NCI-H1436 treated with DMSO at 0.1 percent for 48 hours (cell line): ENCODE measurements around the gene PPFIA1.

Experiments
- DNase-seq: peaks from one replicate; lab custom pipeline; 2025; lab: John Stamatoyannopoulos, UW

Gene PPFIA1

GRCh38 chr11:70298243-70298915, 27.9 kb downstream of the PPFIA1 start:
- DNase-seq: no peak

DNA sequence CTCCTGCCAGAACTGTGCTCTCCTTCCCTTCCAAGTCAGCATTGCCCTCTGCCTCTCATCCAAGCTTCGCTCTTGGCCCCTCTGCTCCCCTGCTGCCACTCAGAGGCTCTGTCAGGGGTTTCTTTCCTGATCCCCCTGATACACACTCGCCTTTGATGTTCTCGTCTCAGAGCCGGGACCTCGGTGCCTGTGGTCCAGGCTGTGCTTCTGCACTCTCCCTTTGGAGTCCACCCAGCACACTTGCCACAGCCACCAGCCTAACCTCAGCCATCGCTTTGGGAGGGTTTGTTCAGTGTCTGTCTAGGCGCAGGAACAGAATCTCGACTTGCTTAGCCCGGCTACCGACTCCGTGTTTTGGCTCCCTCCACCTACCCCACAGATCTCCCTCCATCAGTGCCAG, 29.1 kb downstream of the PPFIA1 start:
- DNase-seq: no peak

GRCh38 chr11:70301191-70301590, 30.7 kb downstream of the PPFIA1 start:
- no peak for DNase-seq

GRCh38 chr11:70301721-70302418, 31.4 kb downstream of the PPFIA1 start:
- DNase-seq: no peak

GRCh38 chr11:70302419-70302752, 31.9 kb downstream of the PPFIA1 start:
- no peak for DNase-seq

DNA sequence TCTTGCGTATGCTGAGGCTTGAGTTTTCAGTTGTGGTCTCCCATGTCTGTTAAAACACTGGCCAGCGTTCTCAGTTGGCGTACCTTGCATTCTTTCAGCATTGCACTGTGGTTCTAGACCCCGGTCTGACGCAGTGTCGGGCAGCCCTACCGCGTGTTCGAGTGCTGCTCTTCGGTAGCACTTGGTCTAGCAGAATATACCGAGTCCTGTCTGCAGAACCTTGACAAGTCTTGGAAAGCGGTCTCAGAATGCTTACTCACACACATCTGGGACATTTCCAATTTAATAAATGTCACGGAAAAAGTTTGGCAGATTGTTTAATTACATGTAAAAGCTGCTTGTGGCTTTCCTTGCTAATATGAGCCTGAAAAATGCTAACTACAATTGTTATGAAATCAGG, 32.6 kb downstream of the PPFIA1 start:
- no peak for DNase-seq

GRCh38 chr11:70304208-70304603, 33.7 kb downstream of the PPFIA1 start:
- no peak for DNase-seq

DNA sequence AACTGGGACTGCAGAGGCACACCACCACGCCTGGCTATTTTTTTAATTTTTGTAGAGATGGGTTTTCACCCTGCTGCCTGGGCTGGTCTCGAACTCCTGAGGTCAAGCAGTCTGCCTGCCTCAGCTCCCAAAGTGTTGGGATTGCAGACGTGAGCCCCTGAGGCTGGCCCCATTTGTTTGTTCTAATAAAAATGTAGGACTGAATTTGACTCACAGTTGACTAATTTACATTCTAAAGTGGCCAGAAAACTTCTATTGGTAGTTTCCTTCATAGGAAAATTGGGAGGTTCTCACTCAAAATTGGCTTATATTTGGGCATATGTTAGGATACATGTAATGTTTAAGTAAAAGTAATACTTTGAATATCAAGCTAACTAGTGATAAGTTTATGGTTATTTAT, 35.0 kb downstream of the PPFIA1 start:
- no peak for DNase-seq

DNA sequence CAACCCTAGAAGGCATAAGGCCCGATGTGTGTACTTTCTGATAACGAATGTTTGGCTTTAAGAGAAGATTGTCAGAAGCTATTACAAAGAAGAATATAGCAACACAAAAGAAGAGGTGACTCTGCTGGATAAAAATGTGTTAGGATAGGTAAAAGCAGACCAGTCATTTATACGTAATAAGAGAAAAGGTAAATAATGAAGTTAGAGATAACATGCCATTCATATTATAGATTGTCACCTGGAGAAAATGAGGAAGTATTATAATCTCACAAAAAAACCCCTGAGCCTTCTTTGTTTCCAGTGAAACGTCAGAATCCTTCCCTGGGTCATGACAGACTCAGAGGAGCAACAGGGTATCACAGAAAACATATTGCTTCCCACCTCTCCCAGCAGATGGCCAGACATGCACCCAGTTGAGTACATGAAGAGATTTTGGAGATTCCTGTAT, 36.1 kb downstream of the PPFIA1 start:
- no peak for DNase-seq

DNA sequence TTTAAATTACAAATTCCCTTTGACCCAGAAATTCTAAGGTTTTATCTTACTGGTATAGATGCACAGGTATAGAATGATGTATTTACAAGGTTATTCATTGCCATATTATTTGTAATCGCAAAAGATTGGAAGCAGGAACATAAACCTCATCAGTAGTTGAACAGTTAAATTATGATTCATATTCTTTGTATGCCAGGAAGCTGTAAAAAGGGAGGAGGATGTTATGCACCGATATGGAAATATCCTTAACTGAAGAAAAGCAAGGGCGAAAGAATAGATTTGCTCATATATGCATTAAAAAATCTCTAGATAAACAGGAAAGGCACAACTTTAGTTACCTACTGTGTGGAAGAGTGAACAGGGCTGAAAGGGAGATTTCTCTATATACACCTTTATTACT, 36.7 kb downstream of the PPFIA1 start:
- DNase-seq: no peak

DNA sequence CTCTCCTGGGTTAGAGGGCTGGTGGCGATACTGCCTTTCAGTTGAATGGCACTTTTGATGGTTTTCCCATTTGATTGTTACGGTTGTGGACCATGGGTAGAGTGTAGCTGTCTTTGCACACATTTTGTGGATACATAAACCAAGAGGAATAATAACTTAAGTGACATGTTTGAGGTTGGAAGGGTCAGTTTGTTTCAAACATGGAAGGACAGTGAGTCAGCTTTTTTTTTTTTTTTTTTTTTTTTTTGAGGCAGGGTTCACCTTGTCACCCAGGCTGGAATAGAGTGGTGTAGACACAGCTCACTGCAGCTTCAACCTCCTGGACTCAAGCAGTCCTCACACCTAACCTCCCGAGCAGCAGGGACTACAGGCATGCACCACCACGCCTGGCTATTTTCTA, 41.1 kb downstream of the PPFIA1 start:
- DNase-seq: no peak

DNA sequence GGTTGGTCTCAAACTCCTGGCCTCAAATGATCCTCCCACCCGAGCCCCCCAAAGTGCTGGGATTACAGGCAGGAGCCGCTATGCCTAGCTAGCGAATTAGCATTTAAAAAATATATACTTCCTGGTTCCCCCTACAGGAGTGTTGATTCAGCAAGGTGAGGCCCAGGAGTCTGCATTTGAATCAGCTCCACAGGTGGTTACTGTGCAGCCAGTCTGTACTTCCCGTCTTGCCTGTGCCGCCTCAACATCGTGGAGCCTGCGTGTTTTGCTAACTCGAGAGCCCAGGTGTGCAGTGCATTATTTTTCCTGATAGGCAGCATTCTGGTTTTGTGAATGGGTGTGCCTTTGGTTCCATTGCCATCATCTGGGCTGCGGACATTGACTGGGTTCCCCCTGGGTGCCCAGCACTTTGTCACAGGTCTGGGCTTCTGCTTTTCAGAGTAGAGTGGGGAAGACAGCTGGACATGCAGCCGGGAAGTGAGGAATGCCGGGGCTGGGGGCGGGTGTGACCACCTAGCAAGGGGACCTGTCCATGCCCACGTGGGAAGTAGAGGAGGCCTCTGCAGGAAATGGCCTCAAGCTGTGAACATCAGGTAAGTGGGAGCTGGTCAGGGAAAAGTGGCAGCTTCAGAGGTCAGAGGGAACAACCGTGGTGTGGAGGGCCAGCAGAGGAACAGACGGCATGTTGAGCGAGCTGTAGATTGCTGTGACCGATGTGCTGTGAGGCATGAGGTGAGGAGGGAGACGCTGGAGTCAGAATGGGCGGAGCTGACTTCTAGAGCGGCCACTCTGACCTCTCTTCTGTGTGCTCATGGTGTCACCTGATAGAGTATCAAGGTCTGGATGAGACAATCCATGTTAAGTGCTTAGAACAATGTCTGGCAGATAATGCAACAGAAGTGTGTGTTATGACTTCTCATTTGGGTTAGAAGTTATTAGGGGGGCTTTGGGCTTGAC, 42.2 kb downstream of the PPFIA1 start:
- DNase-seq: no peak

DNA sequence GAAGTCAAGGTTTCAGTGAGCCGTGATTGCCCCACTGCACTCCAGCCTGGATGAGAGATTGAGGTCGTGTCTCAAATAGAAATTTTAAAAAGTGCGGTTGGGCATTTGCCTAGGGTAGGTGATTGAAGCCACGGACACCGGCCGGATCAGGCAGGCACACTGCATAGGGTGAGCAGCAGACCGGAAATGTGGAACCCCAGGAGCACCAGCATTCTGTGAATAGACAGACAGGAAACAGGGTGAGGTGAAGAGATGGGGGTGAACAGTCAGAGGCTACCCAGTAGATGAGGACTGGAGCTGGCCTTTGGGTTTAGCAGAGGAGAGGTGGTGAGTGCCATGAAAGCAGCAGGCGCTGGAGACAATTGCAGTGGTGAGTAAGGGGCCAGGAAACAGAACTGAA, 43.5 kb downstream of the PPFIA1 start:
- DNase-seq: no peak

DNA sequence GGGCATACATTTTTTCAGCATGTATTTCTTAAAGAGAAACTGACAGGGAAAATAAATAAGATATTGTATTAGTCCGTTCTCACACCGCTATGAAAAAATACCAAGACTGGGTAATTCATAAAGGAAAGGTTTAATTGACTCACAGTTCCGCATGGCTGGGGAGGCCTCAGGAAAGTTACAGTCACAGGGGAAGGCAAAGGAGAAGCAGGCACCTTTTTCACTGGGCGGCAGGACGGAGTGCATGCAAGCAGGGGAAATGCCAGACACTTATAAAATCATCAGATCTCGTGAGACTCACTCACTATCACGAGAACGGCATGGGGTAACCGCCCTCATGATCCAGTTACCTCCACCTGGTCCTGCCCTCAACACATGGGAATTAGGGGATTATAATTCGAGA, 44.2 kb downstream of the PPFIA1 start:
- no peak for DNase-seq

DNA sequence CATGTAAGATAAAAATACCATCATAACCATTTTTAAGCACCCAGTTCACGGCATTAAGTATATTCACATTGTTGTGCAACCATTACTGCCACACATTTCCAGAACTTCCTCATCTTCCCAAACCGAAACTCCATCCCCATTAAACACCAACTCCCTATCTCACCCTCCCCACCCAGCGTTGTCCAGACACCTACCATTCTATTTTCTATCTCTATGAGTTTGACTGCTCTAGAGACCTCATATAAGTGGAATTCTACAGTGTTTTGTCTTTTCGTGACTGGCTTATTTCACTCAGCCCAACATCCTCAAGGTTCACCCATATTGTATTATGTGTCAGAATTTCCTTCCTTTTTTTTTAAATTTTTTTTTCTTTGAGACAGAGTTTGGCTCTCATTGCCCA, 45.2 kb downstream of the PPFIA1 start:
- DNase-seq: no peak

- DNase-seq: no peak
These were observed 47.3 kb downstream of the PPFIA1 start for GRCh38 chr11:70317581-70318305.

- DNase-seq: no peak
These were observed 49.0 kb downstream of the PPFIA1 start for GRCh38 chr11:70319396-70320076.

DNA sequence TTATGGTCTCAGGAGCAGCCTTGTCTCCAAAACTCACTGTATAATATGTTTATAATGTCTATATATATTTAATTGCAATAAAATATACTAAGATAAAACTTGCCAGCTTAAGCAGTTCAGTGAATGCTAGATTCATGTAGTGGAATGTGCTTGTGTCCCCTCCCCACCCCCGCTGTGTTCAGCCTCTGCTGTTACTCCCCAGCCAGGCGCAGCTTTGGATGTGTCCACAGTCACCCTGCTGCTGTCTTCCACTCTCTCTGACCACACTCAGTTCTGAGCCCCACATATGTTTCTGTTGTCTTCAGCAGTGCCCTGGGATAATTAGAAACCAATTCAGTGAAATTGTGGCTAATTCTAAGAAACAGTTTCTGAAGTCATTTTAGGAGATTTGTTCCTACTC, 52.2 kb downstream of the PPFIA1 start:
- no peak for DNase-seq

- no peak for DNase-seq
These were observed 53.3 kb downstream of the PPFIA1 start for GRCh38 chr11:70323806-70324205.

GRCh38 chr11:70324376-70325115, 54.1 kb downstream of the PPFIA1 start:
- no peak for DNase-seq

DNA sequence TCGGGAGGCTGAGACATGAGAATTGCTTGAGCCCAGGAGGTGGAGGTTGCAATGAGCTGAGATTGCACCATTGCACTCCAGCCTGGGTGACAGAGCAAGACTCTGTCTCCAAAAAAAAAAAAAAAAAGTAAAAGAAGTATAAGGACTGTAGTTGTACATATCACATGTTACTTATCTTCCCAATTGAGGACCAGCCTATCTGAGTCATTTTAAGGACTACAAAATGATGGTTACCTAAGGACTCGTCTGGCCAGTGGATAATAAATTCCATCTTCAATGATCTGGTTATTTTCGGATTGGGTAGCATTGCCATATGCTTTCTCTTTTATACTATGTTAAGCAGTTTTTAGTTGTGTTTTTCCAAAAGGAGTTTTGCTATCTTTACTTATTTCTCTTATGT, 55.3 kb downstream of the PPFIA1 start:
- no peak for DNase-seq
